ENCODE data around the gene SYMPK. TPM values are rescaled to one million over a fixed set of nuclear protein-coding genes. Genes with fewer than 3 reads are reported as not detected.

SYMPK gene
- total RNA-seq, 2 donors from 2014 or later: 107 to 217 TPM

- no peak overlapping the region for H3K4me3 Mint-ChIP-seq
- H3K36me3 Mint-ChIP-seq: peaks cover 4% of the 10 kb centered on the region
- DNase-seq (ENCODE audit: low spot score): no peak
- H3K9me3 Mint-ChIP-seq: no peaks in the 10 kb centered on the region
- peaks cover 9 to 18% of the 10 kb centered on the region in 2 donors for H3K27me3 Mint-ChIP-seq
- ATAC-seq: no peak
- peaks cover 18 to 19% of the 10 kb centered on the region in 2 donors for H3K4me1 Mint-ChIP-seq (ENCODE audit: low read depth in 2 of 2)
- no peak overlapping the region for H3K27ac Mint-ChIP-seq
Measured at GRCh38 chr19:45866400-45867176, 3.6 kb upstream of the SYMPK start.

GRCh38 chr19:45865269-45865948 is 2.5 kb upstream of the SYMPK start:
- H3K4me3 Mint-ChIP-seq: no peak overlapping the region
- no peaks in the 10 kb centered on the region for H3K9me3 Mint-ChIP-seq
- H3K36me3 Mint-ChIP-seq: peaks cover 4% of the 10 kb centered on the region
- no peak for DNase-seq (ENCODE audit: low spot score)
- no peak for ATAC-seq
- peak overlapping the region in 1 of 2 donors; percentile 72 for H3K27ac Mint-ChIP-seq
- peaks cover 9 to 18% of the 10 kb centered on the region in 2 donors for H3K27me3 Mint-ChIP-seq
- H3K4me1 Mint-ChIP-seq (ENCODE audit: low read depth in 2 of 2): peaks cover 19 to 21% of the 10 kb centered on the region in 2 donors

GRCh38 chr19:45864629-45865082 is 1.7 kb upstream of the SYMPK start:
- Mint-ChIP-seq H3K36me3 (peaks cover 4% of the 10 kb centered on the region), H3K4me1 (ENCODE audit: low read depth in 2 of 2) (peaks cover 19 to 21% of the 10 kb centered on the region in 2 donors), H3K4me3 (peak overlapping the region; percentile 95), H3K9me3 (no peaks in the 10 kb centered on the region), H3K27ac (no peak overlapping the region), H3K27me3 (peaks cover 9 to 18% of the 10 kb centered on the region in 2 donors)
- no peak for DNase-seq (ENCODE audit: low spot score)
- ATAC-seq: no peak

GRCh38 chr19:45863840-45864628 is 1.1 kb upstream of the SYMPK start, which contains the start of gene FOXA3:
FOXA3 (plus strand) TSS chr19:45864326; CDS start chr19:45864457, 131 bp downstream.
- peak within 1 kb of the TSS; percentile 81 to 95 for H3K27ac Mint-ChIP-seq
- DNase-seq (ENCODE audit: low spot score) (peak; percentile 80), ATAC-seq (peak; percentile 56 to 72)
- peaks cover 9 to 18% of the 10 kb centered on the region in 2 donors for H3K27me3 Mint-ChIP-seq
- peaks cover 19 to 21% of the 10 kb centered on the region in 2 donors for H3K4me1 Mint-ChIP-seq (ENCODE audit: low read depth in 2 of 2)
- peak within 1 kb of the TSS; percentile 95 for H3K4me3 Mint-ChIP-seq
- no peaks in the 10 kb centered on the region for H3K9me3 Mint-ChIP-seq
- peaks cover 4% of the 10 kb centered on the region for H3K36me3 Mint-ChIP-seq

GRCh38 chr19:45863335-45863839 is 440 bp upstream of the SYMPK start:
- H3K4me1 Mint-ChIP-seq (ENCODE audit: low read depth in 2 of 2): peaks cover 21 to 25% of the 10 kb centered on the region in 2 donors
- no peaks in the 10 kb centered on the region for H3K9me3 Mint-ChIP-seq
- peaks cover 4% of the 10 kb centered on the region for H3K36me3 Mint-ChIP-seq
- H3K27ac Mint-ChIP-seq: peak overlapping the region; percentile 81 to 95
- ATAC-seq: no peak
- H3K4me3 Mint-ChIP-seq: peak overlapping the region; percentile 95
- no peak for DNase-seq (ENCODE audit: low spot score)
- H3K27me3 Mint-ChIP-seq: peaks cover 9 to 18% of the 10 kb centered on the region in 2 donors

- H3K27me3 Mint-ChIP-seq: peaks cover 9 to 14% of the 10 kb centered on the region in 2 donors
- peak overlapping the region; percentile 95 for H3K4me3 Mint-ChIP-seq
- H3K36me3 Mint-ChIP-seq: peaks cover 4% of the 10 kb centered on the region
- peak overlapping the region; percentile 81 to 95 for H3K27ac Mint-ChIP-seq
- no peaks in the 10 kb centered on the region for H3K9me3 Mint-ChIP-seq
- H3K4me1 Mint-ChIP-seq (ENCODE audit: low read depth in 2 of 2): peaks cover 25 to 29% of the 10 kb centered on the region in 2 donors
- ATAC-seq: no peak
- no peak for DNase-seq (ENCODE audit: low spot score)
Measured at GRCh38 chr19:45862271-45862563, 730 bp downstream of the SYMPK start.

- ATAC-seq: no peak
- peaks cover 4% of the 10 kb centered on the region for H3K36me3 Mint-ChIP-seq
- peaks cover 9 to 12% of the 10 kb centered on the region in 2 donors for H3K27me3 Mint-ChIP-seq
- DNase-seq (ENCODE audit: low spot score): peak; percentile 18
- peaks cover 25 to 29% of the 10 kb centered on the region in 2 donors for H3K4me1 Mint-ChIP-seq (ENCODE audit: low read depth in 2 of 2)
- peak overlapping the region; percentile 95 for H3K4me3 Mint-ChIP-seq
- H3K27ac Mint-ChIP-seq: no peak overlapping the region
- H3K9me3 Mint-ChIP-seq: no peaks in the 10 kb centered on the region
Measured at GRCh38 chr19:45860359-45861259, 2.3 kb downstream of the SYMPK start.

GRCh38 chr19:45854167-45854778 is 8.7 kb downstream of the SYMPK start:
- Mint-ChIP-seq H3K4me3 (no peak overlapping the region), H3K27me3 (no peaks in the 10 kb centered on the region), H3K36me3 (peaks cover 14% of the 10 kb centered on the region), H3K9me3 (no peaks in the 10 kb centered on the region), H3K27ac (no peak overlapping the region), H3K4me1 (ENCODE audit: low read depth in 2 of 2) (peaks cover 6 to 16% of the 10 kb centered on the region in 2 donors)
- ATAC-seq: no peak
- DNase-seq (ENCODE audit: low spot score): no peak

- Mint-ChIP-seq H3K36me3 (peaks cover 14% of the 10 kb centered on the region), H3K27me3 (no peaks in the 10 kb centered on the region), H3K9me3 (no peaks in the 10 kb centered on the region), H3K4me1 (ENCODE audit: low read depth in 2 of 2) (peaks cover under 1 to 9% of the 10 kb centered on the region in 2 donors), H3K4me3 (no peak overlapping the region), H3K27ac (no peak overlapping the region)
- ATAC-seq (no peak), DNase-seq (ENCODE audit: low spot score) (no peak)
Measured at GRCh38 chr19:45852983-45853382, 10.0 kb downstream of the SYMPK start.

- Mint-ChIP-seq H3K9me3 (no peaks in the 10 kb centered on the region), H3K4me1 (ENCODE audit: low read depth in 2 of 2) (peaks cover 0 to 11% of the 10 kb centered on the region in 2 donors), H3K36me3 (peaks cover 14% of the 10 kb centered on the region), H3K27me3 (no peaks in the 10 kb centered on the region), H3K4me3 (no peak overlapping the region), H3K27ac (no peak overlapping the region)
- ATAC-seq: no peak
- DNase-seq (ENCODE audit: low spot score): no peak
Measured at GRCh38 chr19:45852145-45852750, 10.7 kb downstream of the SYMPK start.

- DNase-seq (ENCODE audit: low spot score) (no peak), ATAC-seq (no peak)
- no peaks in the 10 kb centered on the region for H3K9me3 Mint-ChIP-seq
- H3K4me1 Mint-ChIP-seq (ENCODE audit: low read depth in 2 of 2): peaks cover 4 to 12% of the 10 kb centered on the region in 2 donors
- H3K27ac Mint-ChIP-seq: no peak overlapping the region
- H3K27me3 Mint-ChIP-seq: no peaks in the 10 kb centered on the region
- no peak overlapping the region for H3K4me3 Mint-ChIP-seq
- peaks cover 22% of the 10 kb centered on the region for H3K36me3 Mint-ChIP-seq
Measured at GRCh38 chr19:45848922-45849321, 14.0 kb downstream of the SYMPK start.

- Mint-ChIP-seq H3K4me1 (ENCODE audit: low read depth in 2 of 2) (peaks cover 4 to 12% of the 10 kb centered on the region in 2 donors), H3K4me3 (no peak overlapping the region), H3K27me3 (no peaks in the 10 kb centered on the region), H3K36me3 (peaks cover 22% of the 10 kb centered on the region), H3K27ac (no peak overlapping the region), H3K9me3 (no peaks in the 10 kb centered on the region)
- ATAC-seq: no peak
- no peak for DNase-seq (ENCODE audit: low spot score)
Measured at GRCh38 chr19:45847663-45848062, 15.3 kb downstream of the SYMPK start.
